HG03342 (cell line): ENCODE results near the gene DCDC2.
"Not testable (repeated sequence)": the region's sequence is repeated elsewhere in the genome, so short reads cannot be mapped to it uniquely, and the experiment has no call there.

Source experiments
- ATAC-seq: cut with Tn5 transposase; IDR thresholded peaks from one replicate; pipeline ENCODE4 v1.9.1; 2021; ENCODE audit warnings: mild to moderate bottlenecking, moderate library complexity; ENCODE audit not compliant: unreplicated experiment

Gene DCDC2

GRCh38 chr6:24329022-24329421 is 28.8 kb downstream of the DCDC2 start:
- ATAC-seq = no peak

- no peak for ATAC-seq
These were observed 30.1 kb downstream of the DCDC2 start for GRCh38 chr6:24327756-24328155.

- no peak for ATAC-seq
These were observed 31.9 kb downstream of the DCDC2 start for GRCh38 chr6:24325978-24326377.

- ATAC-seq = no peak
These were observed 33.2 kb downstream of the DCDC2 start for GRCh38 chr6:24324617-24325016.

GRCh38 chr6:24323632-24324337 is 34.1 kb downstream of the DCDC2 start:
- no peak for ATAC-seq

GRCh38 chr6:24322924-24323323 is 34.9 kb downstream of the DCDC2 start:
- no peak for ATAC-seq

GRCh38 chr6:24322446-24322845 is 35.4 kb downstream of the DCDC2 start:
- ATAC-seq = not testable (repeated sequence)

- ATAC-seq = no peak
These were observed 36.2 kb downstream of the DCDC2 start for GRCh38 chr6:24321538-24322162.

- no peak for ATAC-seq
These were observed 44.4 kb downstream of the DCDC2 start for GRCh38 chr6:24313251-24314141.

- ATAC-seq = not testable (repeated sequence)
These were observed 46.1 kb downstream of the DCDC2 start for GRCh38 chr6:24311775-24312174.

GRCh38 chr6:24307881-24308280 is 50.0 kb downstream of the DCDC2 start:
- ATAC-seq = no peak

- no peak for ATAC-seq
These were observed 50.9 kb downstream of the DCDC2 start for GRCh38 chr6:24306936-24307335.

- ATAC-seq = no peak
These were observed 51.8 kb downstream of the DCDC2 start for GRCh38 chr6:24306038-24306437.

GRCh38 chr6:24296944-24297343 is 60.9 kb downstream of the DCDC2 start:
- ATAC-seq = no peak

- ATAC-seq = not testable (repeated sequence)
These were observed 64.0 kb downstream of the DCDC2 start for GRCh38 chr6:24293852-24294251.

GRCh38 chr6:24287239-24287638 is 70.6 kb downstream of the DCDC2 start:
- no peak for ATAC-seq

GRCh38 chr6:24284006-24284405 is 73.9 kb downstream of the DCDC2 start:
- no peak for ATAC-seq

- peak; percentile 76 for ATAC-seq
These were observed 74.5 kb downstream of the DCDC2 start for GRCh38 chr6:24283043-24283985.

- no peak for ATAC-seq
These were observed 83.3 kb downstream of the DCDC2 start for GRCh38 chr6:24274441-24275083.
